Body of pancreas (tissue), 4 donors: Measurements from ENCODE around the gene PDE11A.

Experiments used
- CTCF ChIP-seq, 7 experiments: fragments of 450-650 bp in 4 of 7; fragments of 200-600 bp in 3 of 7; sonication (generic) in 3 of 7; IDR thresholded peaks; one replicate each; pipeline ENCODE4 v1.5.1; 2016 to 2019; ENCODE audit warnings: antibody characterized with exemption in 7 of 7
- POLR2A ChIP-seq, 3 donors: fragments of 450-650 bp; IDR thresholded peaks; one replicate each; pipeline ENCODE4 v1.6.1; 2016; ENCODE audit warnings: antibody characterized with exemption in 3 of 3, mild to moderate bottlenecking in 2 of 3

GRCh38 chr2:177886824-177887223 is 185.8 kb downstream of the PDE11A start:
- no peak for TF ChIP-seq POLR2A (IDR thresholded peaks at IDR 0.05)
- TF ChIP-seq CTCF (IDR thresholded peaks at IDR 0.05): no peak
